Aorta (tissue), 5 donors: Measurements from ENCODE around the gene KRTAP22-2. TPM values are rescaled to one million over a fixed set of nuclear protein-coding genes. Genes with fewer than 3 reads are reported as not detected.

ENCODE experiments used
- ATAC-seq: fragments of 200-7000 bp; cut with Tn5 transposase; one replicate; pipeline ENCODE4 v1.9.1; 2022; ENCODE audit warnings: moderate library complexity; ENCODE audit not compliant: low FRiP score
- DNase-seq, 2 donors: peaks; one replicate each; pipeline ENCODE4 v3.0.0-alpha.2; 2020
- H3K27ac ChIP-seq, 2 donors: one replicate each; pipeline ENCODE4 v1.5.1; 2013; ENCODE audit warnings: low read length in 2 of 2, mild to moderate bottlenecking in 2 of 2, moderate library complexity in 2 of 2, control low read depth in 1 of 2, inconsistent platforms in 1 of 2, low read depth in 1 of 2
- H3K27me3 ChIP-seq, 2 donors: one replicate each; pipeline ENCODE4 v1.6.1; 2013; ENCODE audit warnings: control low read depth in 1 of 2, low read length in 1 of 2, mild to moderate bottlenecking in 1 of 2, moderate library complexity in 1 of 2; ENCODE audit not compliant: insufficient read depth in 2 of 2, control insufficient read depth in 1 of 2
- H3K36me3 ChIP-seq, 2 donors: one replicate each; pipeline ENCODE4 v1.6.1; 2013; ENCODE audit warnings: control low read depth in 1 of 2, low read length in 1 of 2, mild to moderate bottlenecking in 1 of 2; ENCODE audit not compliant: insufficient read depth in 2 of 2, control insufficient read depth in 1 of 2
- H3K4me1 ChIP-seq, 2 donors: one replicate each; pipeline ENCODE4 v1.6.1; 2013; ENCODE audit warnings: low read length in 2 of 2, control low read depth in 1 of 2, mild to moderate bottlenecking in 1 of 2, moderate library complexity in 1 of 2; ENCODE audit not compliant: insufficient read depth in 2 of 2, control insufficient read depth in 1 of 2
- H3K4me3 ChIP-seq, 2 donors: one replicate each; pipeline ENCODE4 v1.5.1; 2013; ENCODE audit warnings: low read length in 2 of 2, control low read depth in 1 of 2, mild to moderate bottlenecking in 1 of 2
- H3K9me3 ChIP-seq: one replicate; pipeline ENCODE4 v1.6.1; 2013; ENCODE audit warnings: mild to moderate bottlenecking, low read length; ENCODE audit not compliant: control insufficient read depth
- WGBS, 2 donors: extraction: QIAGEN DNeasy Blood & Tissue Kit; methylation state at CpG; one replicate each; pipeline ENCODE4 v1.1.7; 2013; 5-methylcytosine and 5-hydroxymethylcytosine counted together
- intact Hi-C, 2 donors: fragments of 100-400 bp; cut with DNase I; formaldehyde crosslinking; loops; one replicate each; pipeline versions ENCODE4 v1.14.2 to v1.15.0; 2022
- long read RNA-seq, 2 donors: library from polyadenylated mRNA; unstranded; transcript quantifications; one replicate each; pipeline ENCODE4 v2.0.0, GENCODE V29; 2020 to 2021
- polyA plus RNA-seq, 2 donors: library from polyadenylated mRNA; stranded (reverse); fragments of 200-250 nt; gene quantifications; one replicate each; pipeline ENCODE4 v1.2.3, GENCODE V29; 2013
- total RNA-seq, 2 donors: library from RNA; stranded (reverse); fragmentation: NEBNext Ultra II Directional; extraction: Animal tissue kit (Norgen Biotek cat#: 25700); gene quantifications; one replicate each; pipeline ENCODE4 v1.2.1, GENCODE V29; 2021
- donor health status: healthy with polysubstance abuse.
- donor health status: Bipolar disorder and iron deficiency.
- donor health status: DM: no; HTN: no; CAD: no.
- donor health status: DM: no; HTN: no; CAD: no.
- donor health status: DM: yes; HTN: yes; CAD: no.

Gene KRTAP22-2
- total RNA-seq (not detected), polyA plus RNA-seq (not detected)
- long read RNA-seq, donor 1, result 0 reads
- long read RNA-seq, donor 2, result 0 reads

DNA sequence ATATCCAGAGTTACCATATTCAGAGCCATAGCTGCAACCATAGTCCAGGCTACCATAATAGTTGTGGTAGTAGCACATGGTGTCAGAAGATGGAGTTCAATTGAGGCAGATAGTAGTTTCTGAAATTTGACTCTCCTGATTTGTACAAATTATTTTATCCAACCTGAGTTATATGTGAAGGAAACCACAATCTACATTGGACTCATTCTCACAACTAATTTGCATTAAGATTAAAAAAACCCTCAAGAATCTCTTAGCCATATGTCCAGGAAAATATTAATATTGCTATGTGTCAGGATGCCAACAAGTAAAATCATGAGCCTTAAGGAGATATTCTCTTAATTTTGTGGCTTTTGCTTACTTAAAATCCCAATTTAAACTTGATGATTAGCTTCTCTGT is at the start of gene KRTAP22-2:
TSS of gene KRTAP22-2 (minus strand) at position 101 of the 400 bp plus-strand sequence.
- H3K27ac ChIP-seq, result no peak within 1 kb of the TSS
- DNase-seq (no peak), ATAC-seq (no peak)
- intact Hi-C loops, result no loop called here
- no peaks in the 10 kb centered on the region for H3K36me3 ChIP-seq
- no peak within 1 kb of the TSS for H3K4me3 ChIP-seq
- no peaks in the 10 kb centered on the region for H3K27me3 ChIP-seq
- no peaks in the 10 kb centered on the region for H3K4me1 ChIP-seq
- no peaks in the 10 kb centered on the region for H3K9me3 ChIP-seq

GRCh38 chr21:30638686-30639085 is 48.5 kb upstream of the KRTAP22-2 start:
- no peaks in the 10 kb centered on the region for H3K9me3 ChIP-seq
- no peak overlapping the region for H3K27ac ChIP-seq
- H3K27me3 ChIP-seq, result no peaks in the 10 kb centered on the region
- DNase-seq, result no peak
- no peak overlapping the region for H3K4me3 ChIP-seq
- intact Hi-C loops, result no loop called here
- no peak for ATAC-seq
- no peaks in the 10 kb centered on the region for H3K36me3 ChIP-seq
- no peaks in the 10 kb centered on the region for H3K4me1 ChIP-seq
- 79 to 82% methylated on average over 3 of the region's 3 CpGs for WGBS, 2 donors

GRCh38 chr21:30634906-30635305 is 44.7 kb upstream of the KRTAP22-2 start, which contains the start of gene KRTAP20-2:
Gene KRTAP20-2, plus strand, starts transcription at chr21:30635206. Its CDS starts 58 bp downstream, at chr21:30635264.
- Histone ChIP-seq H3K27ac (no peak within 1 kb of the TSS), H3K4me3 (no peak within 1 kb of the TSS), H3K4me1 (no peaks in the 10 kb centered on the region), H3K27me3 (no peaks in the 10 kb centered on the region), H3K36me3 (no peaks in the 10 kb centered on the region), H3K9me3 (no peaks in the 10 kb centered on the region)
- ATAC-seq (no peak), DNase-seq (no peak)
- intact Hi-C loops, result no loop called here
- WGBS, 2 donors, result 92 to 94% methylated on average over 1 of the region's 1 CpG

DNA sequence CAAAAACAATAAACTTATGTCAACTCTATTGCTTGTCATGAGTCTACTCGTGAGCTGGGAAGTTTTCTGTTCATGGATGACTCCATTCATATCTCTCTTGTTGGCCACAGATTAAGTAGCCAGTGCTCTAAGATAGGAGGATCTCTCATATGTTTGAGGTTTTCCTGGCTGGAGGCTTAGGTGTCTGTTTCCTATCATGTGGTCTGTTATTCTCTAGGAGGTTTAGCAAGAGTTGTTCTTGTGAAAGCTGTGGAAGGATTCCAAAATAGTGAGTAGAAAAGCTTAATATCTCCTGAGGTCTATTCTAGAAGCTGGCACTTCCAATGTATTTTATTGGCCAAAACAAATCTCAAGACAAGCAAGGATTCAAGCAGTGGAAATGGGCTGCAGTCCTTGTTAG is 39.0 kb upstream of the KRTAP22-2 start:
- ATAC-seq (no peak), DNase-seq (no peak)
- Histone ChIP-seq H3K4me3 (no peak overlapping the region), H3K36me3 (no peaks in the 10 kb centered on the region), H3K27me3 (no peaks in the 10 kb centered on the region), H3K9me3 (no peaks in the 10 kb centered on the region), H3K4me1 (no peaks in the 10 kb centered on the region), H3K27ac (no peak overlapping the region)
- 10 to 13% methylated on average over 1 of the region's 1 CpG for WGBS, 2 donors
- intact Hi-C loops, result no loop called here

- 78 to 90% methylated on average over 4 of the region's 4 CpGs for WGBS, 2 donors
- H3K27me3 ChIP-seq, result no peaks in the 10 kb centered on the region
Measured at GRCh38 chr21:30628109-30628508, 37.9 kb upstream of the KRTAP22-2 start.

DNA sequence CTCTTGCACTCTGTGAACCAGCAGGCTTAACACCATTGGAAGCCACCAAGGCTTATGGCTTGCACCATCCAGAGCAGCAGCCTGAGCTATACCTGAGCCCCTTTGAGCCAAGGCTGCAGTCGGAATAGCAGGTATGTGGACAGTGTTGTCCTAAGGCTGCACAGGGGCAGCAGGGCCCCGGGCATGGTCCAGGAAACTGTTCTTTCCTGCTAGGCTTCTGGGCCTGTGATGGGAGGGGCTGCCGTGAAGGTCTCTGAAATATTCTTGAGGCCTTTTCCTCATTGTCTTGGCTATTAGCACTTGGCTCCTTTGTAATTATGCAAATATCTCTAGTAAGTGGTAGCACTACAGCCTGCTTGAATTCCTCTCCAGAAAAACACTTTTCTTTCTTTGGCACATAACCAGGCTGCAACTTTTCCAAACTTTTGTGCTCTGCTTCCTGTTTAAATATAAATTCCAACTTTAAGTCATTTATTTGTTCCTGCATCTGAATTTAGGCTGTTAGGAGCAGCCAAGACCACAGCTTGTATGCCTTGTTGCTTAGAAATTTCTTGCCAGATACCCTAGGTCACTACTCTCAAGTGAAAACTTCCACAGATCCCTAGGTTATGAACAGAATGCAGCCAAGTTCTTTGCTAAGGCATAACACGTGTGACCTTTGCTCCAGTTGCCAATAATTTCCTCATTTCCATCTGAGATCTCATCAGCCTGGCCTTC is 35.4 kb upstream of the KRTAP22-2 start:
- WGBS, 2 donors, result 83 to 86% methylated on average over 4 of the region's 4 CpGs
- no peak overlapping the region for H3K27ac ChIP-seq

More at GRCh38 chr21:30628109-30628508, 37.9 kb upstream of the KRTAP22-2 start:
- H3K4me1 ChIP-seq, result no peaks in the 10 kb centered on the region
- ATAC-seq (no peak), DNase-seq (no peak)
- H3K27ac ChIP-seq, result no peak overlapping the region
- intact Hi-C loops, result no loop called here
- H3K9me3 ChIP-seq, result peaks cover 2% of the 10 kb centered on the region
- no peak overlapping the region for H3K4me3 ChIP-seq
- H3K36me3 ChIP-seq, result no peaks in the 10 kb centered on the region

GRCh38 chr21:30623362-30623761 is 33.2 kb upstream of the KRTAP22-2 start:
- ATAC-seq, result no peak
- WGBS, 2 donors, result 93 to 94% methylated on average over 3 of the region's 3 CpGs
- Histone ChIP-seq H3K4me1 (no peaks in the 10 kb centered on the region), H3K4me3 (no peak overlapping the region), H3K27me3 (no peaks in the 10 kb centered on the region), H3K27ac (no peak overlapping the region), H3K9me3 (peaks cover 2% of the 10 kb centered on the region), H3K36me3 (no peaks in the 10 kb centered on the region)
- DNase-seq, result no peak
- intact Hi-C loops, result no loop called here

More for the DNA sequence above, 35.4 kb upstream of the KRTAP22-2 start:
- DNase-seq (no peak), ATAC-seq (no peak)
- intact Hi-C loops, result no loop called here
- H3K9me3 ChIP-seq, result peaks cover 2% of the 10 kb centered on the region
- no peaks in the 10 kb centered on the region for H3K27me3 ChIP-seq
- H3K4me1 ChIP-seq, result no peaks in the 10 kb centered on the region
- no peaks in the 10 kb centered on the region for H3K36me3 ChIP-seq
- no peak overlapping the region for H3K4me3 ChIP-seq

DNA sequence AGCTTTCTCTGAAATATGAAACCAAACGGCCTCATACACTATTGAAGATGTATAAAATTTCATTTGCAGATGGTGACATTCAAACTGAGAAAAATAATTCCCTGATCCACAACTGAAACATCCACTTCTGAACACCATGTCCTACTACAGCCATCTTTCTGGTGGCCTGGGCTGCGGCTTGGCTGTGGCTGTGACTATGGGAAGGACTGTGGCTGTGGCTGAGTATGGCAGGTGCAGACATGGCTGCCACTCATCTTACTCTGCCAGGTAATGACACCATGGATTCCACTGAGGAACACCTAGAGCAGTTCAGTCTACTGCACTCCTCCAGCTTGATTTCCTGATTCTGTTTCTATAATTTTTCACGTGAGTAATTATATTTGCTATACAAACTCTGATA is 30.3 kb upstream of the KRTAP22-2 start, which contains the start of gene KRTAP20-4:
TSS of gene KRTAP20-4 (plus strand) at position 106 of the 400 bp plus-strand sequence.
- no peaks in the 10 kb centered on the region for H3K27me3 ChIP-seq
- H3K4me3 ChIP-seq, result no peak within 1 kb of the TSS
- no peak within 1 kb of the TSS for H3K27ac ChIP-seq
- WGBS, 2 donors, result 87 to 89% methylated on average over 3 of the region's 3 CpGs
- H3K4me1 ChIP-seq, result no peaks in the 10 kb centered on the region
- no peaks in the 10 kb centered on the region for H3K36me3 ChIP-seq
- intact Hi-C loops, result no loop called here
- no peak for ATAC-seq
- H3K9me3 ChIP-seq, result peaks cover 2% of the 10 kb centered on the region
- no peak for DNase-seq

DNA sequence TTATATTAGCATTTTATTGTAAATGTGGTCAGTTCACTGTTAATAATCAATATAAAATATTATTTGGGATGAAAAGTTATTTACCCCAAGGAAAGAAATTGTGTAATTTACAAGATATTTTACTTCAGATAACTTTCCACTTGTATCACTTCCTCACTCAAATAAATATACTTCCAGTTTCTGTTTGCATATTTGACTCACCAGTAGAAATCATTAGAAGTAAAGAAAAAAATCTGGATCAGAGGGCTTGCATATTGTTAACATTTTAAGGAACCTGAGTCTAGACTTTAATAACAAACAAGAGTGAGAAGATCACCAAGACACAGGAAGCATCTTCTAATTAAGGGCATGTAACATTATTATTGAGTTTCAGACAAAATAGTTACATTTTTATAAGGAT is 29.9 kb upstream of the KRTAP22-2 start:
- no peaks in the 10 kb centered on the region for H3K36me3 ChIP-seq
- no peak overlapping the region for H3K4me3 ChIP-seq
- H3K27ac ChIP-seq, result no peak overlapping the region
- ATAC-seq (no peak), DNase-seq (no peak)
- H3K27me3 ChIP-seq, result no peaks in the 10 kb centered on the region
- intact Hi-C loops, result no loop called here
- peaks cover 2% of the 10 kb centered on the region for H3K9me3 ChIP-seq
- no peaks in the 10 kb centered on the region for H3K4me1 ChIP-seq
